ENCODE measurements around the gene CCIN. TPM values are rescaled to one million over a fixed set of nuclear protein-coding genes. Genes with fewer than 3 reads are reported as not detected.

The CCIN gene
- total RNA-seq, 1 experiment from 2014 or later, result 0.20 TPM

- DNase-seq (ENCODE audit: low read depth, low spot score), result no peak
- ChIA-PET CTCF (no interaction called here), POLR2A (no interaction called here), RAD21 (ENCODE audit: low non-redundant PET in 1 of 2, low total read pairs in 2 of 2, uncharacterized antibody in 2 of 2, unreplicated experiment in 2 of 2) (no interaction called here)
- BruUV-seq (replicated peaks), result no TSS peak
- Histone ChIP-seq H3K27ac (ENCODE audit: low read depth, low read length) (no peak overlapping the region), H3K79me2 (ENCODE audit: insufficient read depth, low read length) (no peaks in the 10 kb centered on the region), H3K27me3 (ENCODE audit: insufficient read depth, low read length) (no peaks in the 10 kb centered on the region), H2AFZ (ENCODE audit: low read depth, low read length, poor library complexity, severe bottlenecking) (no peak overlapping the region), H3K4me3 (replicated peaks in 1 of 2; ENCODE audit: low read depth in 1 of 2, low read length in 2 of 2) (no peak overlapping the region), H3K36me3 (ENCODE audit: control insufficient read depth in 1 of 2, insufficient read depth in 2 of 2, low read length in 2 of 2) (no peaks in the 10 kb centered on the region), H3K4me1 (ENCODE audit: control insufficient read depth in 1 of 2, insufficient read depth in 2 of 2, low read length in 2 of 2) (no peaks in the 10 kb centered on the region), H3K9me2 (ENCODE audit: insufficient read depth) (no peaks in the 10 kb centered on the region), H4K20me1 (ENCODE audit: insufficient read depth) (no peaks in the 10 kb centered on the region), H3K4me2 (ENCODE audit: low read length) (no peak overlapping the region), H3K9me3 (ENCODE audit: control insufficient read depth in 1 of 2, insufficient read depth in 1 of 2, low read depth in 1 of 2, low read length in 2 of 2) (no peaks in the 10 kb centered on the region), H3K9ac (ENCODE audit: low read length) (no peak overlapping the region)
- no peak for ATAC-seq
- intact Hi-C loops (cut with micrococcal nuclease), result no loop called here
- no peak for TF ChIP-seq YY1 (IDR thresholded peaks at IDR 0.05; ENCODE audit: extremely low read depth, insufficient replicate concordance, low read depth, low read length)
- no peak for TF ChIP-seq RAD21 (IDR thresholded peaks at IDR 0.05; ENCODE audit: low read depth)
- TF ChIP-seq EGR1 (IDR thresholded peaks at IDR 0.05; ENCODE audit: low read depth), result no peak
- no peak for TF ChIP-seq EZH2 (IDR thresholded peaks at IDR 0.05)
- no peak for TF ChIP-seq ATF3 (IDR thresholded peaks at IDR 0.05)
- no peak for TF ChIP-seq ELF1 (IDR thresholded peaks at IDR 0.05; ENCODE audit: borderline replicate concordance, low read depth)
- no peak for TF ChIP-seq REST (IDR thresholded peaks at IDR 0.05; ENCODE audit: low read depth)
- TF ChIP-seq POLR2AphosphoS5 (IDR thresholded peaks at IDR 0.05; ENCODE audit: low read depth, low read length), result no peak
- no peak for TF ChIP-seq EZH2phosphoT487 (IDR thresholded peaks at IDR 0.05; ENCODE audit: borderline replicate concordance)
- no peak for TF ChIP-seq TCF7L2 (IDR thresholded peaks at IDR 0.05; ENCODE audit: borderline replicate concordance, extremely low read depth, insufficient read depth, insufficient read length)
- TF ChIP-seq ZBTB33 (IDR thresholded peaks at IDR 0.05; ENCODE audit: extremely low read depth, insufficient replicate concordance, low read length), result no peak
- no peak for TF ChIP-seq MAX (IDR thresholded peaks at IDR 0.05)
- TF ChIP-seq ZFX (IDR thresholded peaks at IDR 0.05), result no peak
- no peak for TF ChIP-seq SP1 (IDR thresholded peaks at IDR 0.05; ENCODE audit: low read depth)
- no peak for TF ChIP-seq ZNF274 (IDR thresholded peaks at IDR 0.05; ENCODE audit: low read depth, low read length)
- TF ChIP-seq SRF (IDR thresholded peaks at IDR 0.05; ENCODE audit: low read depth), result no peak
- TF ChIP-seq CTCF (IDR thresholded peaks at IDR 0.05 in 2 of 3, conservative IDR thresholded peaks at IDR 0.05 in 1 of 3; ENCODE audit: borderline replicate concordance in 1 of 3, insufficient read depth in 1 of 3, low read depth in 2 of 3, low read length in 2 of 3), result no peak
- no peak for TF ChIP-seq CBX3 (IDR thresholded peaks at IDR 0.05; ENCODE audit: low read depth)
- no peak for TF ChIP-seq POLR2A (IDR thresholded peaks at IDR 0.05; ENCODE audit: borderline replicate concordance, extremely low read depth, insufficient read depth, insufficient read length)
- no peak for TF ChIP-seq CEBPB (IDR thresholded peaks at IDR 0.05; ENCODE audit: low read depth)
These were observed 40.8 kb upstream of the CCIN start for GRCh38 chr9:36128349-36128748.

Data from HCT116 (cell line).